Astrocyte (in vitro differentiated cells and primary cell): ENCODE data around the gene TSC22D1. TPM values are rescaled to one million over a fixed set of nuclear protein-coding genes. Genes with fewer than 3 reads are reported as not detected.

ENCODE experiments used
- DNase-seq: peaks from one replicate; pipeline ENCODE4 v3.0.0-alpha.2; 2010; ENCODE audit warnings: low read depth
- FAIRE-seq: peaks from 2 replicates; lab custom pipeline; 2011; peaks lifted over from hg19 to GRCh38; lab: Jason Lieb, UNC
- H2AFZ ChIP-seq: 2 replicates; pipeline ENCODE4 v1.6.0; 2012; ENCODE audit warnings: low read depth, low read length, inconsistent platforms
- H3K27ac ChIP-seq: 2 replicates; pipeline ENCODE4 v1.5.1; 2011; ENCODE audit warnings: low read depth, low read length, inconsistent platforms
- H3K27me3 ChIP-seq: 2 replicates; pipeline ENCODE4 v1.6.0; 2011; ENCODE audit warnings: low read length, inconsistent platforms; ENCODE audit not compliant: insufficient read depth
- H3K36me3 ChIP-seq: 2 replicates; pipeline ENCODE4 v1.5.1; 2011; ENCODE audit warnings: low read length, inconsistent platforms; ENCODE audit not compliant: insufficient read depth
- H3K4me1 ChIP-seq: 2 replicates; pipeline ENCODE4 v1.5.1; 2011; ENCODE audit warnings: low read length, inconsistent platforms; ENCODE audit not compliant: insufficient read depth
- H3K4me2 ChIP-seq: 2 replicates; pipeline ENCODE4 v1.6.0; 2012; ENCODE audit warnings: low read length, inconsistent platforms
- H3K4me3 ChIP-seq: 2 replicates; pipeline ENCODE4 v1.5.1; 2011; ENCODE audit warnings: low read depth, mild to moderate bottlenecking, low read length, inconsistent platforms; ENCODE audit not compliant: insufficient read depth
- H3K79me2 ChIP-seq: 2 replicates; pipeline ENCODE4 v1.6.0; 2012; ENCODE audit warnings: mild to moderate bottlenecking, low read length, inconsistent platforms; ENCODE audit not compliant: insufficient read depth
- H3K9ac ChIP-seq: 2 replicates; pipeline ENCODE4 v1.6.0; 2012; ENCODE audit warnings: mild to moderate bottlenecking, low read length, inconsistent platforms
- H3K9me3 ChIP-seq: 2 replicates; pipeline ENCODE4 v1.5.1; 2012; ENCODE audit warnings: low read depth, mild to moderate bottlenecking, low read length, inconsistent platforms; ENCODE audit not compliant: insufficient read depth
- H4K20me1 ChIP-seq: 2 replicates; pipeline ENCODE4 v1.6.0; 2012; ENCODE audit warnings: low read length, inconsistent platforms; ENCODE audit not compliant: insufficient read depth
- H3K27ac Mint-ChIP-seq: one replicate; pipeline ENCODE4 v1.8.0; 2021; ENCODE audit warnings: mild to moderate bottlenecking, mixed read lengths; ENCODE audit not compliant: unreplicated experiment
- H3K27me3 Mint-ChIP-seq: one replicate; pipeline ENCODE4 v1.8.0; 2021; ENCODE audit warnings: low read depth, mixed read lengths; ENCODE audit not compliant: unreplicated experiment
- H3K36me3 Mint-ChIP-seq: one replicate; pipeline ENCODE4 v1.8.0; 2021; ENCODE audit warnings: low read depth, mixed read lengths; ENCODE audit not compliant: unreplicated experiment
- H3K4me1 Mint-ChIP-seq: one replicate; pipeline ENCODE4 v1.8.0; 2021; ENCODE audit warnings: low read depth, mixed read lengths; ENCODE audit not compliant: unreplicated experiment
- H3K4me3 Mint-ChIP-seq: one replicate; pipeline ENCODE4 v1.8.0; 2021; ENCODE audit warnings: mild to moderate bottlenecking, moderate library complexity, mixed read lengths; ENCODE audit not compliant: unreplicated experiment
- H3K9me3 Mint-ChIP-seq: one replicate; pipeline ENCODE4 v1.8.0; 2021; ENCODE audit warnings: mild to moderate bottlenecking, mixed read lengths; ENCODE audit not compliant: unreplicated experiment
- CTCF ChIP-seq: IDR thresholded peaks from 2 replicates; pipeline ENCODE4 v1.5.1; 2011; ENCODE audit warnings: low read depth, mild to moderate bottlenecking, inconsistent platforms, low read length, moderate library complexity; ENCODE audit not compliant: insufficient read depth
- EZH2 ChIP-seq: IDR thresholded peaks from 2 replicates; pipeline ENCODE4 v1.6.1; 2012; ENCODE audit warnings: mild to moderate bottlenecking, low read length, inconsistent platforms; ENCODE audit not compliant: insufficient read depth
- total RNA-seq: library from RNA; stranded (reverse); gene quantifications from 2 replicates; pipeline ENCODE4 v1.2.1, GENCODE V29; 2021

The TSC22D1 gene
- total RNA-seq, 1 donor from 2014 or later, result 96.2 TPM

DNA sequence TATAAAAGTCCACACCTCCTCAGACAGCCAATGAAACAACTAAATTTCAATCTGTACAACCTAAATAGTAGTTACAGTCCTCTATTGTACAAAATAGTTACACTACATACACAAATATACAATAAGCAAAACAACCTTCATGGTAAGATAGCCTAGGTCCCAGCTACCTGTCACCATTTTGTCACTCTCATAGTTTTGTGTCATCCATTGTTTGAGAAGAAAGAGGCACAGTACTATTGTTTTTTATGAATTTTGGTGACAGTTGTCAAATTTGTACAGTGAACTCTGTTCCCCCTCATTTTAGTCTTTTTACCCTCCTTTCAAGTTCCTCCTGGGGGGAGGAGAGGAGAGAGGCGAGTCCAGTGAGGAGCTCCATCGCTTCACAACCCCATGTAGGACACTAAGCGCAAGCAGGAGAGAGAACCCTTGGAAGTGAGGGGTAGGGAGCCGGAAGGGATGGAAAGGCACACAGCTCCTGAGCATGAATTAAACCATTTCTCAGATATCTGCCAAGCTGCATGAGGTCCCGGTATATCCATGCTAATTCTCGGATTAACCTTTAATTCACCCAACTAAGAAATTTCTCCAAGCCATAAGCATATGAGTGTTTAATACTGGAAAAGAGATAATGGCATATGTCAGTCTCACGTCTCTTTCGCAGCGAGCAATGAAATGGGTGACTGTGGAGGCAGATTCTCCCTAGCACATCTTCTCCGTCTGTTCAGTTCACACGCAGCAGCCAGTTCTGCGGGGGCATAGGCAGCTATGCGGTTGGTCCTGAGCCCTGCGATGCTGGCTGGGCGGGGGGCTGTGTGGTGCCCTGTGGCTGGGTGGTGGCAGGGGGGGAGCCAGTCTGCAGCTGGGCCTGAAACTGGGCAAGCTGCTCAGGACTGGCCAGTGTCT, 142.0 kb downstream of the TSC22D1 start:
- H2AFZ ChIP-seq, result no peak overlapping the region
- H3K9me3 Mint-ChIP-seq, result no peaks in the 10 kb centered on the region
- peak overlapping the region; percentile 64 for H3K27ac Mint-ChIP-seq
- peaks cover 46% of the 10 kb centered on the region for H4K20me1 ChIP-seq
- peaks cover 16% of the 10 kb centered on the region for H3K36me3 ChIP-seq
- H3K4me3 ChIP-seq, result peak overlapping the region; percentile 99
- H3K4me2 ChIP-seq, result peak overlapping the region; percentile 82
- no peaks in the 10 kb centered on the region for H3K27me3 ChIP-seq
- H3K4me1 ChIP-seq, result peaks cover 22% of the 10 kb centered on the region
- no peaks in the 10 kb centered on the region for H3K27me3 Mint-ChIP-seq
- peaks cover 9% of the 10 kb centered on the region for H3K36me3 Mint-ChIP-seq
- no peaks in the 10 kb centered on the region for H3K9me3 ChIP-seq
- H3K9ac ChIP-seq, result peak overlapping the region; percentile 99
- peak overlapping the region; percentile 95 for H3K4me3 Mint-ChIP-seq
- peaks cover 26% of the 10 kb centered on the region for H3K4me1 Mint-ChIP-seq
- TF ChIP-seq EZH2 (no peak), CTCF (no peak)
- FAIRE-seq, result peak; percentile 23
- no peak for DNase-seq
- H3K27ac ChIP-seq, result peak overlapping the region; percentile 62
- H3K79me2 ChIP-seq, result peaks cover 36% of the 10 kb centered on the region

GRCh38 chr13:44432650-44433049, 143.5 kb downstream of the TSC22D1 start:
- H4K20me1 ChIP-seq, result peaks cover 40% of the 10 kb centered on the region
- no peaks in the 10 kb centered on the region for H3K27me3 ChIP-seq
- peaks cover 19% of the 10 kb centered on the region for H3K4me1 ChIP-seq
- Mint-ChIP-seq H3K27me3 (no peaks in the 10 kb centered on the region), H3K4me1 (peaks cover 22% of the 10 kb centered on the region), H3K36me3 (peaks cover 12% of the 10 kb centered on the region), H3K9me3 (no peaks in the 10 kb centered on the region), H3K27ac (no peak overlapping the region), H3K4me3 (peak overlapping the region; percentile 66)
- H3K4me2 ChIP-seq, result peak overlapping the region; percentile 82
- H3K9me3 ChIP-seq, result no peaks in the 10 kb centered on the region
- H3K79me2 ChIP-seq, result peaks cover 36% of the 10 kb centered on the region
- no peak overlapping the region for H3K9ac ChIP-seq
- H3K36me3 ChIP-seq, result peaks cover 16% of the 10 kb centered on the region
- no peak overlapping the region for H3K4me3 ChIP-seq
- no peak for FAIRE-seq
- no peak overlapping the region for H2AFZ ChIP-seq
- no peak overlapping the region for H3K27ac ChIP-seq
- DNase-seq, result no peak
- TF ChIP-seq CTCF, result no peak
- no peak for TF ChIP-seq EZH2

GRCh38 chr13:44431150-44431549, 145.0 kb downstream of the TSC22D1 start:
- no peak for FAIRE-seq
- H2AFZ ChIP-seq, result no peak overlapping the region
- peaks cover 13% of the 10 kb centered on the region for H3K4me1 ChIP-seq
- TF ChIP-seq CTCF (no peak), EZH2 (no peak)
- no peak overlapping the region for H3K4me3 ChIP-seq
- DNase-seq, result no peak
- H3K9ac ChIP-seq, result no peak overlapping the region
- H3K36me3 ChIP-seq, result peaks cover 16% of the 10 kb centered on the region
- Mint-ChIP-seq H3K36me3 (peaks cover 12% of the 10 kb centered on the region), H3K4me3 (no peak overlapping the region), H3K4me1 (peaks cover 22% of the 10 kb centered on the region), H3K9me3 (no peaks in the 10 kb centered on the region), H3K27me3 (no peaks in the 10 kb centered on the region), H3K27ac (no peak overlapping the region)
- peaks cover 36% of the 10 kb centered on the region for H4K20me1 ChIP-seq
- no peak overlapping the region for H3K27ac ChIP-seq
- H3K4me2 ChIP-seq, result no peak overlapping the region
- no peaks in the 10 kb centered on the region for H3K27me3 ChIP-seq
- H3K79me2 ChIP-seq, result peaks cover 31% of the 10 kb centered on the region
- H3K9me3 ChIP-seq, result no peaks in the 10 kb centered on the region
